NT2/D1 (cell line): ENCODE measurements around the gene TUT4.

ENCODE experiments used
- SUZ12 ChIP-seq: IDR thresholded peaks from 2 replicates; pipeline ENCODE4 v1.6.1; 2011; ENCODE audit not compliant: insufficient read length, insufficient read depth; ENCODE audit errors: extremely low read depth
- ZNF274 ChIP-seq: IDR thresholded peaks from 2 replicates; pipeline ENCODE4 v1.6.1; 2011; ENCODE audit warnings: mild to moderate bottlenecking, low read depth, low read length

- TF ChIP-seq SUZ12, result no peak
- no peak for TF ChIP-seq ZNF274
These were observed 83.8 kb downstream of the TUT4 start for GRCh38 chr1:52469108-52469507.
